Heart left ventricle (tissue), 13 donors: ENCODE measurements around the gene TECPR2.

ENCODE experiments used
- POLR2A ChIP-seq, 2 donors: fragments of 450-650 bp; IDR thresholded peaks; one replicate each; pipeline ENCODE4 v1.6.1; 2017; ENCODE audit warnings: antibody characterized with exemption in 2 of 2, mild to moderate bottlenecking in 2 of 2, moderate library complexity in 2 of 2
- TF ChIP-seq, protein P1 (sequence below), 12 donors: fragments of 200-600 bp; sonication (generic) in 4 of 12; IDR thresholded peaks; one replicate each; pipeline versions ENCODE4 v1.5.0 to v1.8.0; 2018 to 2022; ENCODE audit warnings: antibody characterized with exemption in 12 of 12, mild to moderate bottlenecking in 5 of 12
- donor health status: ischemic (EF 13 %, LVEDD 7.1; RV severe dilation, severe dysfunction).
- donor health status: DM: no; HTN: yes; CAD: no.
- donor health status: DM: no; HTN: no; CAD: no.
- donor health status: ischemic (EF 25% LVEDD 6.9; RV normal size, moderate dysfunction).
- donor health status: ischemic (EF 25% LVEDD 5.7; RV mildly dilated, moderate dysfunction).
- donor health status: ischemic (EF 35%, LVEDD 5.7; RV mildly dilated, moderate dysfunction).
- donor health status: nonischemic (EF 11% LVEDD 7.7; RV severe dilation, severe dysfunction).
- donor health status: DM: yes; HTN: yes; CAD: no.
- donor health status: PGD.
- donor health status: ischemic (EF 29% LVEDD 5.4; RV normal size, mild dysfunction).
- donor health status: nonischemic (EF 23%, LVEDD 6.1; RV moderate dilation, normal function).

DNA sequence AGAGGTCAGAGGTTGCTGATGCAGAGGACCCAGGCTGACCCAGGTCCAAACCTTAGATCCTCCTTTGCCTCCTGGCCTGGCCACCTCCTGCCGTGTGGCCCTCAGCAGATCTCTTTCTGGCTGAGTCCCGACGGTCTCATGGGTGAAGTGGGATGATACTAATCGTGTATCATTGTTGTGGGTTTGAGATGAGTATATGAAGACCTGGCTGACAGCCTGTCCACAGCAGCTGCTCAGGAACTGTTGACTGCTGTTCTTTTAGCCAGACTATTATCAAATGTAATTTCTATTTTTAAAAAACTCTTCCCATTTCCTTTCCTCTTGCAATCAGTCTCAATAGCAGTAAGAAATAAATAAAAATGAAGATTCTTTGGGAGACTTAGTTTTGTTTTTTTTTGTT lies 101.3 kb downstream of the TECPR2 start:
- TF ChIP-seq, protein P1, sequence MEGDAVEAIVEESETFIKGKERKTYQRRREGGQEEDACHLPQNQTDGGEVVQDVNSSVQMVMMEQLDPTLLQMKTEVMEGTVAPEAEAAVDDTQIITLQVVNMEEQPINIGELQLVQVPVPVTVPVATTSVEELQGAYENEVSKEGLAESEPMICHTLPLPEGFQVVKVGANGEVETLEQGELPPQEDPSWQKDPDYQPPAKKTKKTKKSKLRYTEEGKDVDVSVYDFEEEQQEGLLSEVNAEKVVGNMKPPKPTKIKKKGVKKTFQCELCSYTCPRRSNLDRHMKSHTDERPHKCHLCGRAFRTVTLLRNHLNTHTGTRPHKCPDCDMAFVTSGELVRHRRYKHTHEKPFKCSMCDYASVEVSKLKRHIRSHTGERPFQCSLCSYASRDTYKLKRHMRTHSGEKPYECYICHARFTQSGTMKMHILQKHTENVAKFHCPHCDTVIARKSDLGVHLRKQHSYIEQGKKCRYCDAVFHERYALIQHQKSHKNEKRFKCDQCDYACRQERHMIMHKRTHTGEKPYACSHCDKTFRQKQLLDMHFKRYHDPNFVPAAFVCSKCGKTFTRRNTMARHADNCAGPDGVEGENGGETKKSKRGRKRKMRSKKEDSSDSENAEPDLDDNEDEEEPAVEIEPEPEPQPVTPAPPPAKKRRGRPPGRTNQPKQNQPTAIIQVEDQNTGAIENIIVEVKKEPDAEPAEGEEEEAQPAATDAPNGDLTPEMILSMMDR (IDR thresholded peaks at IDR 0.05) = no peak
- no peak for TF ChIP-seq POLR2A (IDR thresholded peaks at IDR 0.05)
